Measurements from ENCODE around the gene EIF5B. TPM values are rescaled to one million over a fixed set of nuclear protein-coding genes. Genes with fewer than 3 reads are reported as not detected.

Gene EIF5B
- total and polyA plus RNA-seq, 2 of the 8 experiments (the other 6 are each of a cell fraction or from before 2014, with no cell fraction given) = 10.7 to 64.5 TPM

GRCh38 chr2:99348173-99348572, 11.0 kb downstream of the EIF5B start:
- H2BK5ac ChIP-seq (ENCODE audit: low read depth, low read length) = no peak overlapping the region
- TF ChIP-seq POU5F1 (IDR thresholded peaks at IDR 0.05; ENCODE audit: low read depth, low read length) (no peak), JUN (IDR thresholded peaks at IDR 0.05; ENCODE audit: low read depth, low read length) (no peak), EP300 (IDR thresholded peaks at IDR 0.05; ENCODE audit: borderline replicate concordance in 1 of 2, low read depth in 2 of 2, low read length in 2 of 2) (no peak), CREB1 (IDR thresholded peaks at IDR 0.05) (no peak), MAFK (IDR thresholded peaks at IDR 0.05; ENCODE audit: low read depth, low read length) (no peak), GABPA (IDR thresholded peaks at IDR 0.05; ENCODE audit: borderline replicate concordance, insufficient read depth, low read length) (no peak)

More at GRCh38 chr2:99348173-99348572, 11.0 kb downstream of the EIF5B start:
- no peaks in the 10 kb centered on the region; the same call in 1 of the 2 replicates for H3K23me2 ChIP-seq (ENCODE audit: low read depth, low read length)
- H3K27ac ChIP-seq (ENCODE audit: low read depth, low read length) = no peak overlapping the region
- ChIA-PET POLR2A (ENCODE audit: partially characterized antibody) (interaction anchor here (0.9 kb wide), 1 partner anchor 9 kb away, joined by 3 read pairs; no protein-coding TSS in a partner anchor), CTCF (ENCODE audit: partially characterized antibody) (interaction anchor here (1.5 to 1.8 kb wide), 3 partner anchors 9 to 20 kb away, joined by 4 to 7 read pairs (median 5); partner anchors contain the start of gene EIF5B)
- H3K4me2 ChIP-seq (ENCODE audit: insufficient read depth in 1 of 2, low read depth in 2 of 2, low read length in 2 of 2) = no peak overlapping the region
- H3K9ac ChIP-seq (replicated peaks in 1 of 4; ENCODE audit: extremely low read depth in 1 of 4, low read depth in 3 of 4, low read length in 3 of 4) = no peak overlapping the region
- H2BK120ac ChIP-seq (replicated peaks; ENCODE audit: low read depth, low read length) = no peak overlapping the region
- no peak overlapping the region for H2BK20ac ChIP-seq (ENCODE audit: low read length)
- H3K36me3 ChIP-seq (ENCODE audit: control insufficient read depth in 2 of 4, insufficient read depth in 4 of 4, low read length in 3 of 4) = no peaks in the 10 kb centered on the region
- no peak overlapping the region for H4K8ac ChIP-seq (ENCODE audit: extremely low read depth, insufficient read depth, low read length)
- peaks cover 7 to 9% of the 10 kb centered on the region in 2 experiments for H4K20me1 ChIP-seq (replicated peaks in 1 of 2; ENCODE audit: control insufficient read depth in 1 of 2, insufficient read depth in 2 of 2, low read length in 2 of 2)
- H3K18ac ChIP-seq (ENCODE audit: extremely low read depth, low read length) = no peak overlapping the region
- no peaks in the 10 kb centered on the region for H3K27me3 ChIP-seq (replicated peaks in 1 of 4; ENCODE audit: control insufficient read depth in 3 of 4, extremely low read depth in 1 of 4, insufficient read depth in 3 of 4, low read length in 3 of 4)
- H2AFZ ChIP-seq (ENCODE audit: low read length) = no peak overlapping the region
- H3K4me3 ChIP-seq (ENCODE audit: extremely low read depth in 1 of 4, insufficient read depth in 2 of 4, low read depth in 3 of 4, low read length in 4 of 4) = no peak overlapping the region
- peaks cover 27 to 96% of the 10 kb centered on the region in 2 experiments for H3K79me2 ChIP-seq (ENCODE audit: control insufficient read depth in 1 of 2, insufficient read depth in 2 of 2, low read length in 2 of 2)
- H3K56ac ChIP-seq (replicated peaks; ENCODE audit: insufficient read length, low read depth, low read length) = no peak overlapping the region
- H3K4me1 ChIP-seq (replicated peaks in 1 of 4; ENCODE audit: control insufficient read depth in 3 of 4, insufficient read depth in 4 of 4, low read length in 3 of 4) = no peaks in the 10 kb centered on the region
- no peak overlapping the region for H2BK12ac ChIP-seq (ENCODE audit: low read depth, low read length)
- H3K23ac ChIP-seq (ENCODE audit: insufficient read length) = no peak overlapping the region
- no peaks in the 10 kb centered on the region for H3K9me3 ChIP-seq (ENCODE audit: insufficient read depth in 2 of 2, low read depth in 1 of 2, low read length in 1 of 2)
- H2BK15ac ChIP-seq (ENCODE audit: low read length) = no peak overlapping the region
- peaks cover 2% of the 10 kb centered on the region; the same call in 1 of the 2 replicates for H3K79me1 ChIP-seq (ENCODE audit: low read depth, low read length)
- DNase-seq (ENCODE audit: low read depth in 1 of 2, low spot score in 2 of 2) (no peak), FAIRE-seq (no peak)
- WGBS, 2 experiments (ENCODE audit: extremely low coverage in 1 of 2, insufficient coverage in 1 of 2, insufficient read length in 1 of 2, insufficient replicate concordance in 2 of 2, low coverage in 1 of 2, low lambda C conversion rate in 2 of 2, missing lambda C conversion rate in 1 of 2) = 86% methylated on average over 3 of the region's 3 CpGs; no CpG with 5 or more reads in 1 of the 2 experiments
- H2AK5ac ChIP-seq (ENCODE audit: low read depth, low read length) = no peak overlapping the region
- no peak overlapping the region for H4K91ac ChIP-seq (replicated peaks; ENCODE audit: insufficient read length, low read length)
- no peak overlapping the region for H3K14ac ChIP-seq (ENCODE audit: insufficient read length)
- H3K4ac ChIP-seq (replicated peaks; ENCODE audit: insufficient read length, low read depth, low read length) = no peak overlapping the region
- H4K5ac ChIP-seq (ENCODE audit: insufficient read length, low read depth, low read length) = no peak overlapping the region

Measured in H1 (cell line).